Keratinocyte (primary cell): ENCODE data around the gene CDC42BPG.

ENCODE experiments used
- CTCF ChIP-seq, 3 experiments: IDR thresholded peaks in 1 of 3; conservative IDR thresholded peaks in 1 of 3; optimal IDR thresholded peaks in 1 of 3; 2 replicates in 2 of 3; 3 replicates in 1 of 3; pipeline versions ENCODE3 to v1.5.1; 2011; ENCODE audit warnings: low read length in 3 of 3, mild to moderate bottlenecking in 3 of 3, moderate library complexity in 2 of 3, control low read depth in 1 of 3, inconsistent platforms in 1 of 3; ENCODE audit not compliant: insufficient read depth in 2 of 3; ENCODE audit errors: extremely low read depth in 1 of 3
- EZH2 ChIP-seq: IDR thresholded peaks from one replicate; pipeline ENCODE4 v1.6.1; 2012; ENCODE audit warnings: inconsistent platforms, mild to moderate bottlenecking, low read length, moderate library complexity

- TF ChIP-seq CTCF (optimal IDR thresholded peaks at IDR 0.05 in 1 of 3, IDR thresholded peaks at IDR 0.05 in 1 of 3, conservative IDR thresholded peaks at IDR 0.05 in 1 of 3; ENCODE audit: extremely low read depth in 1 of 3, insufficient read depth in 2 of 3, low read length in 3 of 3): no peak
- no peak for TF ChIP-seq EZH2
Observed at GRCh38 chr11:64839335-64839734, 5.1 kb downstream of the CDC42BPG start.
